Measurements from ENCODE around the gene SHISAL1.
A peak's percentile ranks its signal among the peaks of the same experiment; 100 is the strongest.

SHISAL1 gene

DNA sequence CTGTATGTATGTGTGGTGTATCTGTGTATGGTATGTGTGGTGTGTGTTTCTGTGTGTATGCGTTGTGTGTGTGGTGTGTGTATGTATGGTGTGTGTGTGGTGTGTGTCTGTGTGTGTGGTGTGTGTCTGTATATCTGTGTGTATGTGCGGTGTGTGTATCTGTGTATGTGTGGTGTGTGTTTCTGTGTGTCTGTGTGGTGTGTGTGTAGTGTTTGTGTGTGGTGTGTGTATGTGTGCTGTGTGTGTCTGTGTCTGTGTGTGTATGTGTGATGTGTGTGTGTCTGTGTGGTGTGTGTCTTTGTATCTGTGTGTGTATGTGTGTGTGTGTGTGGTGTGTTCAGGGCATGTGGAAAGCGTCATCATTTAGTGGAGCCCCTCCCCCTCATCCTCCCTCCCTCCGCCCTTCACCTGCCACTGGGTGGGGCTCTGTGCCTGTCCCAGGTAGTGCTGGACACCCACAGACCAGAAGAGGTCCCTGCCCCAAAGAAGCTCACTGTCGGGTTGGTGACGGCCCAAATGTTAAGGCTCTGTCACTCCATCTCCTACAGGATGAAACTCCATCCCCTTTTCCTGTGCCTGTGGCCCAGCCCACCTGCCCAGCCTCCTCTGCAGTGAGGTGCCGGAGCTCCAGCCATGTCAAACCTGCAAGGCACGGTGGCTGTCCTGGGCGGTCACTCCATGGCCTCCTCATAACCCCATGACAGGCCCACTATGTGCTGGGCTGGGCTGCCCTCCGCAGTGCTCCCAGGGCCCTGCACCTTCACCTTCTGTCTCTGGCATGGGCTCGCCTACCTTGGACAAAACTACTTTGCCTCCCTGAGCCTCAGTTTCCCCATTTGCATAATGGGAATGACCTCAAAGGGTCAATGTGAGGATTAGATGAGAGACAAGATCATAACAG is 23.4 kb upstream of the SHISAL1 start:
- H3K9me3 Mint-ChIP-seq: no peaks in the 10 kb centered on the region

DNA sequence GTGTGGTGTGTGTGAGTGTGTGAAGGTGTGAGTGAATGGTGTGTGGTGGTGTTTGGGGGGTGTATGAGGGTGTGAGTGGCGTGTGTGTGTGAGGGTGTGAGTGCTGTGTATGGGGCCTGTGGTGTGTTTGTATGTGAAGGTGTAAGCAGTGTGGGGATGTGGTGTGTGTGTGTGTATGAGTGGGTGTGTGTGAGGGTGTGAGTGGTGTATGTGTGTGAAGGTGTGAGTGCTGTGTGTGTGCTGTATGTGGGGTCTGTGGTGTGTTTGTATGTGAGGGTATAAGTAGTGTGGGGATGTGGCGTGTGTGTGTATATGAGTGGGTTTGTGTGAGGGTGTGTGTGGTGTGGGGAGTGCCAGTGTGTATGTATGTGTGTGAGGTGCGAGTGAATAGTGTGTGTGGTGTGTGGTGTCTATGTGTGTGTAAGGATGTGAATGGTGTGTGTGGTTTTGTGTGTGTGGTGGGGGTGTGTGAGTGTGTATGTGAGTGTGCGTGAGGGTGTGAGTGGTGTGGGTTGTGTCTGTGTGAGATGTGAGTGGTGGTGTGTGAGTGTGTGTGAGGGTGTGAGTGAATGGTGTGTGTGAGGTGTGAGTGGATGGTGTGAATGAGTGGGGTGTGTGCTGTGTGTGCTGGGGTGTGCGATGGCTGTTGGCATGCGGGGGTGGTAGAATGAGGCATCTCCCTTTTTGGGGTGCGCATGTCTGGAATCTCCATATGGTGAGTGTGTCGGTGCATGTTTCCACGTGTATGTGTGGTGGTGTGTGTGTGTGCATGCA is 22.5 kb upstream of the SHISAL1 start:
- ATAC-seq: no peak

More for the DNA sequence above, 23.4 kb upstream of the SHISAL1 start:
- Mint-ChIP-seq H3K36me3 (no peaks in the 10 kb centered on the region), H3K27ac (no peak overlapping the region), H3K27me3 (peaks cover 16% of the 10 kb centered on the region), H3K4me3 (no peak overlapping the region), H3K4me1 (peaks cover 8% of the 10 kb centered on the region)
- ATAC-seq: no peak

DNA sequence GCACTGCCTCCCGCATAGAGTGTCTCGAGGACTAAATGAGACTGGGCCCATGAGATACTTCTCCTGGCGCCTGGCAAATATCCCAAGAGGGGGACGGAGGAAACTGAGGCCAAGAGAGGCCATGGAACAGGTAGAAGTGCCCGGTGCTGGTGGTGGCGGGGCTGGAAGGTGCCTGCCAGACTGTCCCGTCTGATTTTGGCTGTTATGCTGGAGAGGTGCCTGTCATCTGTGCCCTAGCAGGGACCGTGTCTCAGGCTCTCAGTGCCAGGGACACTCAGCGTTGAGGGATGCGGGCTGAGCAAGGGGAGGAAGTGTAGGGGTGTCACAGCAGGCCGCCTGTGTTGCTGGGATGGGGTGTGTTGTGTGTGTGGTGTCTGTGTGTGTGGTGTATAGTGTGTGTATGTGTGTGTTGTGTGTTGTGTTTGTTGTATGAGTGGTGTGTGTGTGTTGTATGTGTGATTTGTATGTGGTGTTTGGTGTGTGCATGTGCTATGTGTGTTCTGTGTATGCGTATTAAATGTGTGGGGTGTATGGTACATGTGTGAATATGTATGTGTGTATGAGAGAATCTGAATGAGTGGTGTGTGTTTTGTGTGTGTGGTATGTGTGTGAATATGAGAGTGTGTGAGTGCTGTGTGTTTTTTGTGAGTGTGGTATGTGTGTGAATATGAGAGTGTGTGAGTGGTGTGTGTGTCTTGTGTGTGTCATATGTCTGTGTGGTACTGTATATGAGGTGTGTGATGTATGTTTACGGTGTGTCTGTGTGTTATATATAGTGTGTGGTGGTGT is 21.3 kb upstream of the SHISAL1 start:
- Mint-ChIP-seq H3K36me3 (no peaks in the 10 kb centered on the region), H3K27me3 (peaks cover 24% of the 10 kb centered on the region), H3K4me1 (peaks cover 16% of the 10 kb centered on the region), H3K9me3 (no peaks in the 10 kb centered on the region), H3K4me3 (no peak overlapping the region), H3K27ac (no peak overlapping the region)
- ATAC-seq: no peak

More for the DNA sequence above, 22.5 kb upstream of the SHISAL1 start:
- Mint-ChIP-seq H3K27me3 (peaks cover 16% of the 10 kb centered on the region), H3K4me3 (no peak overlapping the region), H3K4me1 (peaks cover 8% of the 10 kb centered on the region), H3K27ac (no peak overlapping the region), H3K36me3 (no peaks in the 10 kb centered on the region), H3K9me3 (no peaks in the 10 kb centered on the region)

DNA sequence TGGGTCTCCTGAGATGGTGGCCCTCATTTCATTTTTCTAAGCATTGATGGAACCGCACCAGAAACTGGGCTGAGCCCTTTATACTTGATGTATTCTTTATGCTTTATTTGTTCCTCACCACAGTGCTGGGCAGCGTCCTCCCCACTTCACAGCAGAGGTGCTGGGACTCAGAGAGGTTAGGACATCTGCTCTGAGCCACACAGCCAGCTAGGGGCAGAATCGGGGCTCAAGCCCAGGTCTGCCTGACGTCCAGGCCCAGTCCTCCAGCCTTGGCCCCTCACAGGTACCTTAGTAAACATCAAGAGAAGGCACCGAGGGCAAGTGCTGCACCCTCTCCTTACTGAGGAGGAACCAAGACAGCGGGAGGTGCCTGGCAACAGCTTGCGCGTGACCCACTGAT is 20.2 kb upstream of the SHISAL1 start:
- H3K9me3 Mint-ChIP-seq: no peaks in the 10 kb centered on the region
- ATAC-seq: no peak

DNA sequence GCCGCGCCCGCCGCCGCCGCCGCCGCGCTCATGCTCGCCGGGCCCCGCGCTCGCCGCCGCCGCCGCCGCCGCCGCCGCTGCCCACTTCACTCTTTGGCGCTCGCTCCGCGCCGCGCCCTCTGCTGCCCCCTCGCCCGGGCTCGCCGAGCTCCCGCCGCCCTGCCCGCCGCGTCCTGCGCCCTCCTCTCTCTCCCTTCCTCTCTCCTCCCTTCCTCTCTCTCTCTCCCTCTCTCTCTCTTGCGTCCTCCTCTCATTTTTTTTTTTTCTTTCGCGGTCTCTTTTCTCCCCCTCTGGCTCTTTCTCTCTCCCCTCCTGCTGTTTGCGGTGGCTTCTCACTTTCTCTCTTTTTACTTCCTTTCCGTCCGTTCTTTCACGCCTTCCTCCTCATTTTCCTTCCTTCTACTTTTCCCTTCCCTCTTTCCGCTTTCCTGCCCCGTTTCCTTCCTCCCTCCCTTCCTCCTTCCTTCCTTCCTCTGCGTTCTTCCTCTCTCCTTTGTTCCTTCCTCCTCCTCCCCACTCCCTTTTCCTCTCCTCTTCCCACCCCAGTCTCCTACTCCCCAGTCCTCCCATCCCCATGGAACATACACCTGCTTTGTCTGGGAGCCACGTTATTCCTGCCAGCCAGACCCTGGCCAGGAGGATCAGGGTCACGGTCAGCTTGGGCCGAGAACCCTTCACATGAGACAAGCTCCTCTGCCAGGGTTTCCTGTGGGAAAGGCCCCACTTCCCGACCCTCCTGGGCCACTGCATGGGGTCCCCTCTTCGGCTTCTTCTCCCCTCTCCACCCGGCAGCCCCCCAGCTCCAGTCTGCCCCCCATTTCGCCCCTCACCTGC is 19.3 kb upstream of the SHISAL1 start:
- ATAC-seq: no peak
- Mint-ChIP-seq H3K4me3 (peak overlapping the region; percentile 68), H3K36me3 (no peaks in the 10 kb centered on the region), H3K9me3 (no peaks in the 10 kb centered on the region), H3K4me1 (peaks cover 23% of the 10 kb centered on the region), H3K27me3 (peaks cover 44% of the 10 kb centered on the region), H3K27ac (no peak overlapping the region)

More for the DNA sequence above, 20.2 kb upstream of the SHISAL1 start:
- H3K4me1 Mint-ChIP-seq: peaks cover 23% of the 10 kb centered on the region
- H3K4me3 Mint-ChIP-seq: no peak overlapping the region
- no peak overlapping the region for H3K27ac Mint-ChIP-seq
- H3K27me3 Mint-ChIP-seq: peaks cover 35% of the 10 kb centered on the region
- H3K36me3 Mint-ChIP-seq: no peaks in the 10 kb centered on the region

DNA sequence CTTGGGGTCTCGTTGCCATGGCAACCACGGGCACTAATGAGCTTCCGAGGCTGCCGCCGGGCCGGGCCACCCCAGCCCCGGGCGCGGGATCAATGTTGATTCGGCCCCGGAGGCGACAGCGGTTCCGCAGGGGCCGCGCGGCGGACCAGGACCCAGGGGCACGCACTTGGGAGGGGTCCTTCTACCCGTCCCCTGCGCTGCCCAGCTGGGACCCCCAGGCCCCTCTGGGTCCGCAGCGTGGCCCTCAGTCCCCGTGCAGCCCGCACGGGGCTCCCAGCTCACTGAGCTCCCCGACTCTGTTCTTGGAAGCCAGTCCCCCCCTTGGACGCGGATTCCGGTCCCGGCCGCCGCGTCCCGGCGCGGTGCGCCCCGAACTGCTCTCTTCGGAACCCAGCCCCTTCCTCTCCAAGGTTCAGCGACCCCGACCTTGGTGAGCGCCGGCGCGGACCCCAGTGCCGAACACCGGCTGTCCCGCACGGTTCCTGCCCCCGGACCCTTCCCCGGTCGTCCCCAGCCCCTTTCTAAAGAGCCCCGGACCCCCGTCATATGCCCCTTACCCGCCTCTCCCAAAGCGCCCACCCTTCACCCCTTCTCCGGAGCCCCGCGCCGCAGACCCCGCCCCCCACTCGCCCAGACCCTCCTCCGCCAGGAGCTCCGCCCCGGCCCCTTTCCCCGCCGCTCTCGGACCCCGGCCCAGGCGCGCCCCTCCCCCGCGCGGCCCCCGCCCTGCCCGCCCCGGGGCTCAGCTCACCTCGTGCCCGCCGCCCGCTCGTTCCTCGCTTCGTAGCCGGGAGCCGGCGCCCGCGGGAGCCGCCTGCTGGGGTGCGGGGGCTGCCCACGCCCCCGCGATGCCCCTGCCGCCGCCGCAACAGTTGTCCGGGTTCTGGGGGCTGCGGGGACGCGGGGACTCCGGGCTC is 18.3 kb upstream of the SHISAL1 start:
- peaks cover 28% of the 10 kb centered on the region for H3K4me1 Mint-ChIP-seq
- no peak overlapping the region for H3K27ac Mint-ChIP-seq
- no peak for ATAC-seq
- peaks cover 55% of the 10 kb centered on the region for H3K27me3 Mint-ChIP-seq
- H3K4me3 Mint-ChIP-seq: no peak overlapping the region
- no peaks in the 10 kb centered on the region for H3K36me3 Mint-ChIP-seq
- H3K9me3 Mint-ChIP-seq: no peaks in the 10 kb centered on the region

DNA sequence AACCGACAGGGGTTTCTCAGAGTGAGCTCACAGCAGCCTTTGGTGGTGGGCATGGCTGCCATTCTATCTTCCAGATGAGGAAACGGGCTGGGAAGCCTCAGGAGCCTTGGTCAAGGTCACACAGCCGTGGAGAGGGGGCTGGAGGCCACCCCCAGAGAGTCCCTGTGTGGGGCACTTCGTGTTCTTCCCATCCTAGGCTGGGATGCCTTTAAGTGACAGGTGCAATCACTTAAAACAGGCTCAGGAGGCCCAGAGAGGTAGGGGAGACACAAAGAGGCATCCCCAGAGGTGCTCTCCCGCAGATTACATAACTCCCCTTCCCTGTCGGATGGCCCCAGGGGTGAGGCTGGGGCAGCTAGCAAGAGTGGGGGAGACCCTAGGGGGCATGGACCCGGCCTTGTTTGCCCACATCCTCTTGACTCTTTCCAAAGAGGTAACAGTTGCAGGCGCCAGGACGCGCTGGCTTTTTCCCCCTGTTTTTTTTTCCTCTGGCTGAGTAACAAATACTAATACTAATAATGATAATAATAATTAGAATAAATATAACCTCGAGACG is 17.5 kb upstream of the SHISAL1 start:
- no peak overlapping the region for H3K4me3 Mint-ChIP-seq
- H3K27me3 Mint-ChIP-seq: peaks cover 62% of the 10 kb centered on the region
- no peaks in the 10 kb centered on the region for H3K36me3 Mint-ChIP-seq
- H3K4me1 Mint-ChIP-seq: peaks cover 34% of the 10 kb centered on the region
- no peak overlapping the region for H3K27ac Mint-ChIP-seq
- no peaks in the 10 kb centered on the region for H3K9me3 Mint-ChIP-seq
- no peak for ATAC-seq

DNA sequence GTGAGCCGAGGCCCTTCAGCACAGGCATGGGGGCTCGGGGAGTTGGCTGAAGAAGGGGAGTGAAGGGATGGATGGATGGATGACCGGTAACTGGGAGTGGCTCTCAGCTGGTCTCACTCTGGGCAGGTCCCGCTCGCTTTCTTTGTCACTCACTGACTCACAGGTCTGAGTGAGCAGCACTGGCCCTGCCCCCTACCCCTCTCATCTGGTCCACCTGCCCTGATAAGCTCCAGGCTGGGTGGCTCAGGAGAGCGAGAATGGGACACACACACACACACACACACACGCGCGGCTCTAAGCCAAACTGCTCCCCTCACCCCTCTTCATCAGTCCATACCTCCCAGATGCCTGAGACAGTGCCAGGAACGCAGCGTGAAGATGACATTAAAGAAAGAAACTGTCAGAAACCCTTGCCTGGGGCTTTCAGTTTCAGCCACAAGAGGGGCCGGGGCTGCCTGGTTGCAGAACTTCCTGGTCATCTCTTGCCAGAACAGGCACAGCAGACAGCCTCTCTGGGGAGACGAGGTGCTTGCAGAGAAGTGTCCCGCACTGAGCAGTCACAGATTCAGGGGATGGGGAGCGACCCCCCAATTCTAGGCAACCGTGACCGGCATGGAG is 16.5 kb upstream of the SHISAL1 start:
- Mint-ChIP-seq H3K27me3 (peaks cover 66% of the 10 kb centered on the region), H3K4me1 (peaks cover 34% of the 10 kb centered on the region), H3K36me3 (no peaks in the 10 kb centered on the region), H3K9me3 (no peaks in the 10 kb centered on the region), H3K4me3 (no peak overlapping the region), H3K27ac (no peak overlapping the region)
- ATAC-seq: peak; percentile 78

DNA sequence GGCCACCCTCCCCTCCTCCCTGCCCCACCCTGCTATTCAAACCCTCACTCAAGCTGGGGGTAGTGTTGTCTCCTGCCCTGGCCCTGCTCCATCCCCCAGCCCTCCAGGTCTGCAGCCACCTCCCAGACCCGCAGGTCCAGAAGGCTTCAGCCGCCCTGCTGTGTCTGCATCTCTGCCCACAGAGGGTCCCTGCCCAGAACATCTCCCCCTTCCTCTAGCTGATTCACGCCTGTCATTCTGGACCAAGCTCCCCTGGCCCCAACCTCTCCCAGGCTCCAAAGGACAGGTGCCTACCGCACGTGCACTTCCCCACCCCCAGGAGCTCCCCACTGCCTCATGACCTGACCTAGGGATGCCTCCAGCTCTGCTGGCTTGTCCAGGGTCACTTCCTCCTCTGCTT is 16.0 kb upstream of the SHISAL1 start:
- peaks cover 34% of the 10 kb centered on the region for H3K4me1 Mint-ChIP-seq
- no peaks in the 10 kb centered on the region for H3K36me3 Mint-ChIP-seq
- H3K9me3 Mint-ChIP-seq: no peaks in the 10 kb centered on the region
- peak; percentile 6 for ATAC-seq
- peaks cover 71% of the 10 kb centered on the region for H3K27me3 Mint-ChIP-seq
- H3K4me3 Mint-ChIP-seq: no peak overlapping the region
- H3K27ac Mint-ChIP-seq: no peak overlapping the region

DNA sequence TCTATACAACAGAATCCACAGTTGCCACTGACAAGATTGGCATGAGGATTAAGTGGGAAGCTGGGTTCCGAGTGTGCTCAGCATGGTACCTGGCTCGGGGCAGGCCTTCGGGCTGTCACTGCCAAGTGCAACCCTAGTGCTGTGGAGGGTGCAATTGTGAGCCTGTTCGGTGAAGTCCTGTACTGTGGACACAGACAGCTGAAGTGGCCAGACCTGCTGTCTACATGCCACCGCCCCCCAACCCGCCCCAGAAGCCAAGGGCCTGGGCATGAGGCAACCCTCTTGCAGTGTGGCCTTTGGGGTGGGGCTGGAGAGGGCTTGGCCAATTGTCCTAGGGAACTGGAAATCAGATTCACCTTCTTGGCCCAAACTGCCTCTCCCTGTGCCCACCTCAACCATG is 15.6 kb upstream of the SHISAL1 start:
- Mint-ChIP-seq H3K4me3 (no peak overlapping the region), H3K4me1 (peaks cover 34% of the 10 kb centered on the region)

DNA sequence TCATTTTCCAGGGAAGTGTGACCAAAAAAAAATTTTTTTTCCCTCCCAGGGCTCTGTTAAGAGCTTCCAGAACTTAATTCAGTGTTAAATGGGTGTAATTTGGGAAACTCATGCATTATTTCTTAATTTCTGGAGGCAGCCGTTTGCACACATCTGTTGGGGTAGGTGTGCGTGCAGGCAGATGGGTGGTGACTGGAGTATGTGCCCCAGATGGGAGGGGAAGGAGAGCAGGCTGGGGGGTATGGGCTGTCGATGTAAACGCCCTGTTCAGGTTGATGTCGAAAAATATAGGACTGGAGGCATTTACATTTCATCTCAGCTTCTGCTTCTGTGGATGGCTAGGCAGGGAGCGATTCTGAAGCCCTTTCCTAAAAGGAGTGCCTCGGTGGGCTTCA is 13.7 kb upstream of the SHISAL1 start:
- H3K36me3 Mint-ChIP-seq: no peaks in the 10 kb centered on the region
- peaks cover 5% of the 10 kb centered on the region for H3K9me3 Mint-ChIP-seq
- no peak overlapping the region for H3K27ac Mint-ChIP-seq
- peaks cover 77% of the 10 kb centered on the region for H3K27me3 Mint-ChIP-seq
- peak overlapping the region; percentile 59 for H3K4me3 Mint-ChIP-seq
- H3K4me1 Mint-ChIP-seq: peaks cover 25% of the 10 kb centered on the region
- ATAC-seq: no peak

More for the DNA sequence above, 15.6 kb upstream of the SHISAL1 start:
- Mint-ChIP-seq H3K9me3 (no peaks in the 10 kb centered on the region), H3K27ac (no peak overlapping the region), H3K36me3 (no peaks in the 10 kb centered on the region), H3K27me3 (peaks cover 75% of the 10 kb centered on the region)
- ATAC-seq: no peak

DNA sequence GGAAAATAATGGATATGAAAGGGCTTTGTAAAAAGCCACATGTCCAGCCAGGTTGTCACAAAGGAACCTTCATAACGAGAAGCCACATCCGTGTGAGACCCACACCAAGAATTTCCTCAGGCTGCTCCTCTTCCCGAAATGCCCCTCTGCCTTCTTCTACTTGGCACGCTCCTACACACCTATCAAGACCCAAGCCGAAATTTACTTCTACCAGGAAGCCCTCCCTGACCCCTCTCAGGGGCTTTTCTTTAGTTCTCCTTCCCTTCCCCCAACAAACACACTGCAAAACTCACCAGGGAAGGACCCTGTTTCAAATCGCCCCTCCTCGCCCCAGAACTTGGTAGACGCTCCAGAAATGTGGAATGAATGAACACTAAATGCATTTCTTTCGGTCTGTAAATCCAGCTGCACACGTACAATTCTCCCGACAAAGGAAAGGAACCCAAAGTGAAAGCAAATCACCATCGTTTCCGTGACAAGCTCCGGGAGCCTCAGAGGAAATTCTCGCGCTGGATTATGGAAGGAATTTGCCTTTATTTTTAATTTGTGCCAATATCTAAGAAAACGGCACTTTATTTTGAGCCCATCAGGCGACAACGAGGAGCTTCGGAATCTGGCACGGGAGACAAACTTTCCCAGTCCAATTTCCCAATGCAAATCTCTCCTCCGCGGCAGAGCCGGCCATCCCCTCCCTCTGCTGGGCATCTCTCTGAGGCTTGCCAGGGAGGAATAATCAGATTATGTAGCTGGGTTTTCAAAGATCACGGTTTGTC is 13.2 kb upstream of the SHISAL1 start:
- Mint-ChIP-seq H3K27ac (no peak overlapping the region), H3K4me3 (peak overlapping the region; percentile 59), H3K36me3 (no peaks in the 10 kb centered on the region), H3K9me3 (peaks cover 5% of the 10 kb centered on the region), H3K4me1 (peaks cover 25% of the 10 kb centered on the region), H3K27me3 (peaks cover 83% of the 10 kb centered on the region)
- ATAC-seq: no peak
